H1 (cell line): Measurements from ENCODE around the gene ARHGEF19. TPM values are rescaled to one million over a fixed set of nuclear protein-coding genes. Genes with fewer than 3 reads are reported as not detected.

Source experiments
- CTBP2 ChIP-seq: IDR thresholded peaks from 2 replicates; pipeline ENCODE4 v1.7.0; 2011; ENCODE audit warnings: borderline replicate concordance, mild to moderate bottlenecking, moderate library complexity, mixed read lengths, low read length; ENCODE audit not compliant: insufficient read depth, insufficient read length
- FOSL1 ChIP-seq: IDR thresholded peaks from 2 replicates; pipeline ENCODE4 v1.6.1; 2011; ENCODE audit warnings: mild to moderate bottlenecking, low read depth, low read length, moderate library complexity; ENCODE audit not compliant: insufficient read depth
- JUND ChIP-seq: IDR thresholded peaks from 2 replicates; pipeline ENCODE4 v1.6.1; 2011; ENCODE audit warnings: mild to moderate bottlenecking, improper control_type of control experiment, low read length
- KDM4A ChIP-seq: IDR thresholded peaks from one replicate; pipeline ENCODE4 v1.7.1; 2012; ENCODE audit warnings: low read depth, mild to moderate bottlenecking, moderate library complexity, low read length, inconsistent platforms; ENCODE audit not compliant: severe bottlenecking
- KDM5A ChIP-seq: fragments of 200-600 bp; IDR thresholded peaks from 2 replicates; pipeline ENCODE4 v1.7.1; 2012; ENCODE audit warnings: mild to moderate bottlenecking, low read length, inconsistent platforms, mixed read lengths
- MAX ChIP-seq: IDR thresholded peaks from 2 replicates; pipeline ENCODE4 v1.6.1; 2012; ENCODE audit warnings: inconsistent platforms
- RXRA ChIP-seq: IDR thresholded peaks from 2 replicates; pipeline ENCODE4 v1.6.1; 2011; ENCODE audit warnings: low read depth, mild to moderate bottlenecking, low read length, moderate library complexity; ENCODE audit not compliant: insufficient read depth
- polyA plus RNA-seq, 7 experiments: library from polyadenylated mRNA; depleted of rRNA in 3 of 7; stranded (reverse) in 5 of 7; unstranded in 2 of 7; fragments of >200 nt in 5 of 7; fragments of 200-250 nt in 2 of 7; gene quantifications; 1 replicate in 5 of 7; 2 replicates in 1 of 7; 4 replicates in 1 of 7; pipeline versions ENCODE4 v1.2.1 to v1.2.3, GENCODE V29; 2011 to 2013; ENCODE audit warnings: missing spikeins in 2 of 7, mixed read lengths in 2 of 7
- total RNA-seq: library from RNA; stranded (reverse); fragmentation: NEBNext Ultra II Directional; extraction: Animal tissue kit (Norgen Biotek cat#: 25700); gene quantifications from 2 replicates; pipeline ENCODE4 v1.2.1, GENCODE V29; 2021

Gene ARHGEF19
- total and polyA plus RNA-seq, 2 of the 8 experiments (the other 6 are each of a cell fraction or from before 2014, with no cell fraction given): 47.5 to 56.4 TPM

GRCh38 chr1:16248007-16248436, 35.6 kb upstream of the ARHGEF19 start (continued):
- no peak for TF ChIP-seq CTBP2
- no peak for TF ChIP-seq KDM4A
- no peak for TF ChIP-seq FOSL1
- TF ChIP-seq MAX: no peak
- no peak for TF ChIP-seq RXRA
- no peak for TF ChIP-seq JUND
- no peak for TF ChIP-seq KDM5A
